ENCODE measurements around the gene PSMC1. TPM values are rescaled to one million over a fixed set of nuclear protein-coding genes. Genes with fewer than 3 reads are reported as not detected.

PSMC1 gene
- total and polyA plus RNA-seq, 2 experiments from 2014 or later = 112 to 139 TPM

DNA sequence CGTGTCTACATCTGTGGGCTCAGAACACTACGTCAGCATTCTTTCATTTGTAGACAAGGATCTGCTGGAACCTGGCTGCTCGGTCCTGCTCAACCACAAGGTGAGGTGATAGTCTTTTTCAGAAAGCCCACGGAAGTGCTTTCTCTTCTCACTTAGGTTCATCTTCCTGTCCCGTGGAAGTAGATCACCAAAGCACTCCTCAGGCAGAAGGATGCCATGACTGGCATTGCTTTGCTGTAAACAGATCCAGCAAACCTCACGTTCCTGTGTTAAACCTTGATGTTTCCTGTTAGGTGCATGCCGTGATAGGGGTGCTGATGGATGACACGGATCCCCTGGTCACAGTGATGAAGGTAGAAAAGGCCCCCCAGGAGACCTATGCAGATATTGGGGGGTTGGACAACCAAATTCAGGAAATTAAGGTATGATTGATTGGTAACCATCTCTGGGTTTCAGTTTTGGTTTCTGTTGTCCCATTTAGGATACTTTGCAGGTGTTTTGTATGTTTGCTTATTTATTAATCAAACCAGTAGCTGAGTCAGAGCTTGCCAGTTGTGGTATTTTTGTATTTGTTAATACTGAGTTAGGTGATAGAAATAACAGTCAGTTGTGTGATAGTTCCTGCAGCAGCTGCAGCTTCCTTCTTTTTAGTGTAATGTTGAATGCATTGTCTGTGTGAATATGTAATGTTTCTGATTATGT, 7.5 kb downstream of the PSMC1 start:
- H3K27me3 Mint-ChIP-seq (ENCODE audit: insufficient read depth, low read depth, poor library complexity) = peaks cover 2% of the 10 kb centered on the region
- Histone ChIP-seq H2AFZ (no peak overlapping the region), H3K79me2 (replicated peaks; ENCODE audit: insufficient read depth) (peaks cover 7% of the 10 kb centered on the region), H3K4me1 (ENCODE audit: insufficient read depth) (no peaks in the 10 kb centered on the region), H3K4me3 (no peak overlapping the region), H3K27ac (ENCODE audit: low read depth) (no peak overlapping the region), H3K9me2 (ENCODE audit: insufficient read depth) (no peaks in the 10 kb centered on the region), H3F3A (replicated peaks; ENCODE audit: low read depth) (no peaks in the 10 kb centered on the region), H3K27me3 (ENCODE audit: insufficient read depth) (no peaks in the 10 kb centered on the region), H3K36me3 (ENCODE audit: insufficient read depth) (peaks cover 52% of the 10 kb centered on the region), H4K20me1 (replicated peaks; ENCODE audit: insufficient read depth) (no peaks in the 10 kb centered on the region; the same call in none of the 2 replicates), H3K4me2 (no peak overlapping the region)
- no peak overlapping the region for H3K4me3 Mint-ChIP-seq
- peaks cover 87% of the 10 kb centered on the region for H3K36me3 Mint-ChIP-seq (ENCODE audit: low read depth)
- ATAC-seq (no peak), DNase-seq (ENCODE audit: low spot score) (no peak)
- H3K9me3 Mint-ChIP-seq = no peaks in the 10 kb centered on the region
- TF ChIP-seq, protein P1, sequence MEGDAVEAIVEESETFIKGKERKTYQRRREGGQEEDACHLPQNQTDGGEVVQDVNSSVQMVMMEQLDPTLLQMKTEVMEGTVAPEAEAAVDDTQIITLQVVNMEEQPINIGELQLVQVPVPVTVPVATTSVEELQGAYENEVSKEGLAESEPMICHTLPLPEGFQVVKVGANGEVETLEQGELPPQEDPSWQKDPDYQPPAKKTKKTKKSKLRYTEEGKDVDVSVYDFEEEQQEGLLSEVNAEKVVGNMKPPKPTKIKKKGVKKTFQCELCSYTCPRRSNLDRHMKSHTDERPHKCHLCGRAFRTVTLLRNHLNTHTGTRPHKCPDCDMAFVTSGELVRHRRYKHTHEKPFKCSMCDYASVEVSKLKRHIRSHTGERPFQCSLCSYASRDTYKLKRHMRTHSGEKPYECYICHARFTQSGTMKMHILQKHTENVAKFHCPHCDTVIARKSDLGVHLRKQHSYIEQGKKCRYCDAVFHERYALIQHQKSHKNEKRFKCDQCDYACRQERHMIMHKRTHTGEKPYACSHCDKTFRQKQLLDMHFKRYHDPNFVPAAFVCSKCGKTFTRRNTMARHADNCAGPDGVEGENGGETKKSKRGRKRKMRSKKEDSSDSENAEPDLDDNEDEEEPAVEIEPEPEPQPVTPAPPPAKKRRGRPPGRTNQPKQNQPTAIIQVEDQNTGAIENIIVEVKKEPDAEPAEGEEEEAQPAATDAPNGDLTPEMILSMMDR (conservative IDR thresholded peaks at IDR 0.05; ENCODE audit: low read depth in 2 of 2) = no peak
- TF ChIP-seq, protein P2, sequence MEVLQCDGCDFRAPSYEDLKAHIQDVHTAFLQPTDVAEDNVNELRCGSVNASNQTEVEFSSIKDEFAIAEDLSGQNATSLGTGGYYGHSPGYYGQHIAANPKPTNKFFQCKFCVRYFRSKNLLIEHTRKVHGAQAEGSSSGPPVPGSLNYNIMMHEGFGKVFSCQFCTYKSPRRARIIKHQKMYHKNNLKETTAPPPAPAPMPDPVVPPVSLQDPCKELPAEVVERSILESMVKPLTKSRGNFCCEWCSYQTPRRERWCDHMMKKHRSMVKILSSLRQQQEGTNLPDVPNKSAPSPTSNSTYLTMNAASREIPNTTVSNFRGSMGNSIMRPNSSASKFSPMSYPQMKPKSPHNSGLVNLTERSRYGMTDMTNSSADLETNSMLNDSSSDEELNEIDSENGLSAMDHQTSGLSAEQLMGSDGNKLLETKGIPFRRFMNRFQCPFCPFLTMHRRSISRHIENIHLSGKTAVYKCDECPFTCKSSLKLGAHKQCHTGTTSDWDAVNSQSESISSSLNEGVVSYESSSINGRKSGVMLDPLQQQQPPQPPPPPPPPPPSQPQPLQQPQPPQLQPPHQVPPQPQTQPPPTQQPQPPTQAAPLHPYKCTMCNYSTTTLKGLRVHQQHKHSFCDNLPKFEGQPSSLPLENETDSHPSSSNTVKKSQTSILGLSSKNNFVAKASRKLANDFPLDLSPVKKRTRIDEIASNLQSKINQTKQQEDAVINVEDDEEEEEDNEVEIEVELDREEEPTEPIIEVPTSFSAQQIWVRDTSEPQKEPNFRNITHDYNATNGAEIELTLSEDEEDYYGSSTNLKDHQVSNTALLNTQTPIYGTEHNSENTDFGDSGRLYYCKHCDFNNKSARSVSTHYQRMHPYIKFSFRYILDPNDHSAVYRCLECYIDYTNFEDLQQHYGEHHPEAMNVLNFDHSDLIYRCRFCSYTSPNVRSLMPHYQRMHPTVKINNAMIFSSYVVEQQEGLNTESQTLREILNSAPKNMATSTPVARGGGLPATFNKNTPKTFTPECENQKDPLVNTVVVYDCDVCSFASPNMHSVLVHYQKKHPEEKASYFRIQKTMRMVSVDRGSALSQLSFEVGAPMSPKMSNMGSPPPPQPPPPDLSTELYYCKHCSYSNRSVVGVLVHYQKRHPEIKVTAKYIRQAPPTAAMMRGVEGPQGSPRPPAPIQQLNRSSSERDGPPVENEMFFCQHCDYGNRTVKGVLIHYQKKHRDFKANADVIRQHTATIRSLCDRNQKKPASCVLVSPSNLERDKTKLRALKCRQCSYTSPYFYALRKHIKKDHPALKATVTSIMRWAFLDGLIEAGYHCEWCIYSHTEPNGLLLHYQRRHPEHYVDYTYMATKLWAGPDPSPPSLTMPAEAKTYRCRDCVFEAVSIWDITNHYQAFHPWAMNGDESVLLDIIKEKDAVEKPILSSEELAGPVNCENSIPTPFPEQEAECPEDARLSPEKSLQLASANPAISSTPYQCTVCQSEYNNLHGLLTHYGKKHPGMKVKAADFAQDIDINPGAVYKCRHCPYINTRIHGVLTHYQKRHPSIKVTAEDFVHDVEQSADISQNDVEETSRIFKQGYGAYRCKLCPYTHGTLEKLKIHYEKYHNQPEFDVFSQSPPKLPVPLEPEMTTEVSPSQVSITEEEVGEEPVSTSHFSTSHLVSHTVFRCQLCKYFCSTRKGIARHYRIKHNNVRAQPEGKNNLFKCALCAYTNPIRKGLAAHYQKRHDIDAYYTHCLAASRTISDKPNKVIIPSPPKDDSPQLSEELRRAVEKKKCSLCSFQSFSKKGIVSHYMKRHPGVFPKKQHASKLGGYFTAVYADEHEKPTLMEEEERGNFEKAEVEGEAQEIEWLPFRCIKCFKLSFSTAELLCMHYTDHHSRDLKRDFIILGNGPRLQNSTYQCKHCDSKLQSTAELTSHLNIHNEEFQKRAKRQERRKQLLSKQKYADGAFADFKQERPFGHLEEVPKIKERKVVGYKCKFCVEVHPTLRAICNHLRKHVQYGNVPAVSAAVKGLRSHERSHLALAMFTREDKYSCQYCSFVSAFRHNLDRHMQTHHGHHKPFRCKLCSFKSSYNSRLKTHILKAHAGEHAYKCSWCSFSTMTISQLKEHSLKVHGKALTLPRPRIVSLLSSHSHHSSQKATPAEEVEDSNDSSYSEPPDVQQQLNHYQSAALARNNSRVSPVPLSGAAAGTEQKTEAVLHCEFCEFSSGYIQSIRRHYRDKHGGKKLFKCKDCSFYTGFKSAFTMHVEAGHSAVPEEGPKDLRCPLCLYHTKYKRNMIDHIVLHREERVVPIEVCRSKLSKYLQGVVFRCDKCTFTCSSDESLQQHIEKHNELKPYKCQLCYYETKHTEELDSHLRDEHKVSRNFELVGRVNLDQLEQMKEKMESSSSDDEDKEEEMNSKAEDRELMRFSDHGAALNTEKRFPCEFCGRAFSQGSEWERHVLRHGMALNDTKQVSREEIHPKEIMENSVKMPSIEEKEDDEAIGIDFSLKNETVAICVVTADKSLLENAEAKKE (CRISPR knock-in tag; IDR thresholded peaks at IDR 0.05) = no peak
- no peak for TF ChIP-seq CREB1 (CRISPR knock-in tag; IDR thresholded peaks at IDR 0.05; ENCODE audit: low read depth)
- no peak for TF ChIP-seq POLR2AphosphoS5 (IDR thresholded peaks at IDR 0.05; ENCODE audit: low read depth)
- TF ChIP-seq JUNB (IDR thresholded peaks at IDR 0.05; ENCODE audit: unreplicated experiment) = no peak
- TF ChIP-seq, protein P3, sequence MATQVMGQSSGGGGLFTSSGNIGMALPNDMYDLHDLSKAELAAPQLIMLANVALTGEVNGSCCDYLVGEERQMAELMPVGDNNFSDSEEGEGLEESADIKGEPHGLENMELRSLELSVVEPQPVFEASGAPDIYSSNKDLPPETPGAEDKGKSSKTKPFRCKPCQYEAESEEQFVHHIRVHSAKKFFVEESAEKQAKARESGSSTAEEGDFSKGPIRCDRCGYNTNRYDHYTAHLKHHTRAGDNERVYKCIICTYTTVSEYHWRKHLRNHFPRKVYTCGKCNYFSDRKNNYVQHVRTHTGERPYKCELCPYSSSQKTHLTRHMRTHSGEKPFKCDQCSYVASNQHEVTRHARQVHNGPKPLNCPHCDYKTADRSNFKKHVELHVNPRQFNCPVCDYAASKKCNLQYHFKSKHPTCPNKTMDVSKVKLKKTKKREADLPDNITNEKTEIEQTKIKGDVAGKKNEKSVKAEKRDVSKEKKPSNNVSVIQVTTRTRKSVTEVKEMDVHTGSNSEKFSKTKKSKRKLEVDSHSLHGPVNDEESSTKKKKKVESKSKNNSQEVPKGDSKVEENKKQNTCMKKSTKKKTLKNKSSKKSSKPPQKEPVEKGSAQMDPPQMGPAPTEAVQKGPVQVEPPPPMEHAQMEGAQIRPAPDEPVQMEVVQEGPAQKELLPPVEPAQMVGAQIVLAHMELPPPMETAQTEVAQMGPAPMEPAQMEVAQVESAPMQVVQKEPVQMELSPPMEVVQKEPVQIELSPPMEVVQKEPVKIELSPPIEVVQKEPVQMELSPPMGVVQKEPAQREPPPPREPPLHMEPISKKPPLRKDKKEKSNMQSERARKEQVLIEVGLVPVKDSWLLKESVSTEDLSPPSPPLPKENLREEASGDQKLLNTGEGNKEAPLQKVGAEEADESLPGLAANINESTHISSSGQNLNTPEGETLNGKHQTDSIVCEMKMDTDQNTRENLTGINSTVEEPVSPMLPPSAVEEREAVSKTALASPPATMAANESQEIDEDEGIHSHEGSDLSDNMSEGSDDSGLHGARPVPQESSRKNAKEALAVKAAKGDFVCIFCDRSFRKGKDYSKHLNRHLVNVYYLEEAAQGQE (IDR thresholded peaks at IDR 0.05; ENCODE audit: unreplicated experiment) = no peak
- TF ChIP-seq, protein P4, sequence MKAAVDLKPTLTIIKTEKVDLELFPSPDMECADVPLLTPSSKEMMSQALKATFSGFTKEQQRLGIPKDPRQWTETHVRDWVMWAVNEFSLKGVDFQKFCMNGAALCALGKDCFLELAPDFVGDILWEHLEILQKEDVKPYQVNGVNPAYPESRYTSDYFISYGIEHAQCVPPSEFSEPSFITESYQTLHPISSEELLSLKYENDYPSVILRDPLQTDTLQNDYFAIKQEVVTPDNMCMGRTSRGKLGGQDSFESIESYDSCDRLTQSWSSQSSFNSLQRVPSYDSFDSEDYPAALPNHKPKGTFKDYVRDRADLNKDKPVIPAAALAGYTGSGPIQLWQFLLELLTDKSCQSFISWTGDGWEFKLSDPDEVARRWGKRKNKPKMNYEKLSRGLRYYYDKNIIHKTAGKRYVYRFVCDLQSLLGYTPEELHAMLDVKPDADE (IDR thresholded peaks at IDR 0.05) = no peak
- no peak for TF ChIP-seq STAT1 (IDR thresholded peaks at IDR 0.05; ENCODE audit: unreplicated experiment)
- no peak for TF ChIP-seq ZNF114 (CRISPR knock-in tag; IDR thresholded peaks at IDR 0.05)
- no peak for TF ChIP-seq EZH2 (IDR thresholded peaks at IDR 0.05; ENCODE audit: low read depth, unreplicated experiment)
- no peak for TF ChIP-seq ZNF331 (CRISPR knock-in tag; IDR thresholded peaks at IDR 0.05; ENCODE audit: low read depth)
- no peak for TF ChIP-seq NANOG (IDR thresholded peaks at IDR 0.05; ENCODE audit: borderline replicate concordance)
- no peak for TF ChIP-seq EZH2phosphoT487 (IDR thresholded peaks at IDR 0.05; ENCODE audit: unreplicated experiment)
- H3K27ac Mint-ChIP-seq = no peak overlapping the region
- no peaks in the 10 kb centered on the region for H3K4me1 Mint-ChIP-seq

Measured in GM23338 (cell line).